HEK293 (cell line): ENCODE measurements around the gene PARP8.

ENCODE experiments used
- CTCF ChIA-PET: fragments of 350-600 bp; formaldehyde crosslinking; extraction: SDS; loops from one replicate; lab custom pipeline; 2021; ENCODE audit warnings: antibody characterized with exemption; lab: Yijun Ruan, JAX
- POLR2A ChIA-PET: fragments of 300-600 bp; formaldehyde crosslinking; extraction: SDS; loops from one replicate; lab custom pipeline; 2020; ENCODE audit warnings: antibody characterized with exemption, inconsistent platforms; lab: Yijun Ruan, JAX
- H3K27ac ChIP-seq: fragments of 200-500 bp; sonication (Bioruptor generic); 2 replicates; pipeline ENCODE4 v1.5.1; 2014; ENCODE audit warnings: low read depth, low read length, control low read depth, inconsistent platforms; ENCODE audit errors: extremely low read depth
- H3K36me3 ChIP-seq, 2 experiments: fragments of 200-500 bp in 1 of 2; sonication (Bioruptor generic) in 1 of 2; 1 replicate in 1 of 2; 2 replicates in 1 of 2; pipeline ENCODE4 v1.5.1; 2014 to 2017; ENCODE audit warnings: inconsistent platforms in 2 of 2, low read length in 2 of 2; ENCODE audit not compliant: control insufficient read depth in 2 of 2, insufficient read depth in 1 of 2
- H3K4me1 ChIP-seq: fragments of 200-500 bp; sonication (Bioruptor generic); 2 replicates; pipeline ENCODE4 v1.5.1; 2014; ENCODE audit warnings: mild to moderate bottlenecking, low read length, inconsistent platforms; ENCODE audit not compliant: control insufficient read depth, insufficient read depth
- H3K4me3 ChIP-seq: 2 replicates; pipeline ENCODE4 v1.5.1; 2011; ENCODE audit warnings: low read depth, mild to moderate bottlenecking, control low read depth, low read length, moderate library complexity
- H3K9me3 ChIP-seq: fragments of 200-500 bp; sonication (Bioruptor generic); 2 replicates; pipeline ENCODE4 v1.5.1; 2014; ENCODE audit warnings: low read depth, low read length, inconsistent platforms; ENCODE audit not compliant: control insufficient read depth, insufficient read depth
- BCL11A ChIP-seq: fragments of 450-650 bp; formaldehyde crosslinking; IDR thresholded peaks from 2 replicates; pipeline ENCODE4 v1.5.1; 2016; ENCODE audit warnings: low read depth, missing biosample characterization, missing genetic modification characterization
- EGR2 ChIP-seq: fragments of 450-650 bp; formaldehyde crosslinking; IDR thresholded peaks from 2 replicates; pipeline ENCODE4 v1.5.1; 2016; ENCODE audit warnings: low read depth, missing biosample characterization, missing genetic modification characterization
- FEZF1 ChIP-seq: fragments of 450-650 bp; formaldehyde crosslinking; IDR thresholded peaks from 2 replicates; pipeline ENCODE4 v1.5.1; 2016; ENCODE audit warnings: missing biosample characterization, missing genetic modification characterization
- HOXA7 ChIP-seq: sonication (generic); formaldehyde crosslinking; IDR thresholded peaks from 2 replicates; pipeline ENCODE4 v1.8.1; 2022; ENCODE audit warnings: missing genetic modification reagents, borderline replicate concordance
- KLF16 ChIP-seq: fragments of 450-650 bp; formaldehyde crosslinking; IDR thresholded peaks from 2 replicates; pipeline ENCODE4 v1.5.1; 2017; ENCODE audit warnings: missing biosample characterization, missing genetic modification characterization
- MZF1 ChIP-seq: fragments of 450-650 bp; formaldehyde crosslinking; IDR thresholded peaks from 2 replicates; pipeline ENCODE4 v1.5.1; 2017; ENCODE audit warnings: missing biosample characterization, missing genetic modification characterization, borderline replicate concordance
- PRDM1 ChIP-seq: fragments of 450-650 bp; formaldehyde crosslinking; IDR thresholded peaks from 2 replicates; pipeline ENCODE4; 2016; ENCODE audit warnings: missing biosample characterization, missing genetic modification characterization
- PRDM6 ChIP-seq: fragments of 450-650 bp; formaldehyde crosslinking; IDR thresholded peaks from 2 replicates; pipeline ENCODE4 v1.5.1; 2017; ENCODE audit warnings: missing biosample characterization, missing genetic modification characterization
- ZBTB8A ChIP-seq: fragments of 450-650 bp; formaldehyde crosslinking; IDR thresholded peaks from 2 replicates; pipeline ENCODE4 v1.5.1; 2016; ENCODE audit warnings: missing biosample characterization, missing genetic modification characterization
- ZNF16 ChIP-seq: fragments of 450-650 bp; formaldehyde crosslinking; IDR thresholded peaks from 2 replicates; pipeline ENCODE4 v1.5.1; 2016; ENCODE audit warnings: low read depth, missing biosample characterization, missing genetic modification characterization
- ZNF202 ChIP-seq: fragments of 450-650 bp; formaldehyde crosslinking; IDR thresholded peaks from 2 replicates; pipeline ENCODE4 v1.5.1; 2016; ENCODE audit warnings: missing biosample characterization, missing genetic modification characterization, borderline replicate concordance
- ZNF266 ChIP-seq: fragments of 450-650 bp; formaldehyde crosslinking; IDR thresholded peaks from 2 replicates; pipeline ENCODE4 v1.5.1; 2016; ENCODE audit warnings: missing biosample characterization, missing genetic modification characterization, low read depth
- ZNF366 ChIP-seq: fragments of 450-650 bp; formaldehyde crosslinking; conservative IDR thresholded peaks from 2 replicates; pipeline ENCODE4 v1.5.1; 2016; ENCODE audit warnings: missing biosample characterization, missing genetic modification characterization
- ZNF433 ChIP-seq: fragments of 450-650 bp; formaldehyde crosslinking; IDR thresholded peaks from 2 replicates; pipeline ENCODE4 v1.5.1; 2016; ENCODE audit warnings: missing biosample characterization, missing genetic modification characterization, low read depth
- ZNF514 ChIP-seq: fragments of 450-650 bp; formaldehyde crosslinking; IDR thresholded peaks from 2 replicates; pipeline ENCODE4 v1.5.1; 2016; ENCODE audit warnings: missing biosample characterization, missing genetic modification characterization
- ZNF548 ChIP-seq: fragments of 450-650 bp; formaldehyde crosslinking; IDR thresholded peaks from 2 replicates; pipeline ENCODE4 v1.5.1; 2016; ENCODE audit warnings: missing biosample characterization, missing genetic modification characterization
- ZNF555 ChIP-seq: fragments of 450-650 bp; formaldehyde crosslinking; conservative IDR thresholded peaks from 2 replicates; pipeline ENCODE4 v1.5.1; 2017; ENCODE audit warnings: missing biosample characterization, mild to moderate bottlenecking, missing genetic modification characterization, inconsistent platforms
- ZNF830 ChIP-seq: fragments of 450-650 bp; IDR thresholded peaks from 2 replicates; pipeline ENCODE4 v1.5.0; 2018; ENCODE audit warnings: missing biosample characterization, missing genetic modification characterization, low read depth, mild to moderate bottlenecking, moderate library complexity
- ZXDB ChIP-seq: fragments of 450-650 bp; formaldehyde crosslinking; IDR thresholded peaks from 2 replicates; pipeline ENCODE4 v1.5.1; 2016; ENCODE audit warnings: missing biosample characterization, missing genetic modification characterization

PARP8 gene

GRCh38 chr5:50874306-50875001, 208.0 kb downstream of the PARP8 start:
- peak; percentile 23; the same call in 1 of the 2 replicates for TF ChIP-seq EGR2
- TF ChIP-seq ZBTB8A (tag by site-specific recombination), result no peak
- no peak for TF ChIP-seq ZNF202
- no peak for TF ChIP-seq FEZF1 (tag by site-specific recombination)
- CTCF ChIA-PET, result no interaction called here
- no peaks in the 10 kb centered on the region for H3K36me3 ChIP-seq
- POLR2A ChIA-PET, result no interaction called here
- H3K9me3 ChIP-seq, result no peaks in the 10 kb centered on the region
- H3K4me1 ChIP-seq, result peaks cover 2% of the 10 kb centered on the region; the same call in 1 of the 2 replicates
- H3K4me3 ChIP-seq, result no peak overlapping the region
- H3K27ac ChIP-seq, result no peak overlapping the region

- Histone ChIP-seq H3K27ac (no peak overlapping the region), H3K36me3 (no peaks in the 10 kb centered on the region), H3K9me3 (no peaks in the 10 kb centered on the region), H3K4me3 (no peak overlapping the region), H3K4me1 (no peaks in the 10 kb centered on the region)
- ChIA-PET CTCF (no interaction called here), POLR2A (no interaction called here)
- TF ChIP-seq ZNF548 (tag by site-specific recombination) (no peak), ZXDB (tag by site-specific recombination) (no peak), HOXA7 (CRISPR knock-in tag) (no peak), PRDM1 (tag by site-specific recombination) (no peak), KLF16 (tag by site-specific recombination) (no peak), ZNF433 (tag by site-specific recombination) (no peak), ZNF366 (tag by site-specific recombination) (no peak), MZF1 (tag by site-specific recombination) (no peak), ZNF202 (no peak), ZNF514 (tag by site-specific recombination) (no peak), ZNF830 (tag by site-specific recombination) (no peak), ZNF266 (tag by site-specific recombination) (no peak)
Observed at GRCh38 chr5:50875002-50875344, 208.5 kb downstream of the PARP8 start.

GRCh38 chr5:50878470-50878869, 212.0 kb downstream of the PARP8 start:
- no peak for TF ChIP-seq ZNF555
- no peak for TF ChIP-seq PRDM6 (tag by site-specific recombination)
- no peak for TF ChIP-seq PRDM1 (tag by site-specific recombination)
- no peak for TF ChIP-seq BCL11A (tag by site-specific recombination)
- no peak for TF ChIP-seq ZNF202
- no peak for TF ChIP-seq ZNF16 (tag by site-specific recombination)
- Histone ChIP-seq H3K27ac (no peak overlapping the region), H3K36me3 (no peaks in the 10 kb centered on the region), H3K4me1 (no peaks in the 10 kb centered on the region), H3K9me3 (no peaks in the 10 kb centered on the region), H3K4me3 (no peak overlapping the region)
- ChIA-PET CTCF (interaction anchor here (1.5 kb wide), 1 partner anchor 23 kb away, joined by 3 read pairs; no protein-coding TSS in a partner anchor), POLR2A (no interaction called here)
